ENCODE measurements around the gene ZNF226. TPM values are rescaled to one million over a fixed set of nuclear protein-coding genes. Genes with fewer than 3 reads are reported as not detected.
"Not testable (repeated sequence)": the region's sequence is repeated elsewhere in the genome, so short reads cannot be mapped to it uniquely, and the experiment has no call there.

ZNF226 gene
- 14.0 and 16.5 TPM in 2 replicates for total RNA-seq

GRCh38 chr19:44164673-44165512, at the start of gene ZNF226:
ZNF226 (plus strand) TSS chr19:44165100; CDS start chr19:44170081, 4,981 bp downstream.
- FAIRE-seq (peak; percentile 99), DNase-seq (ENCODE audit: low read depth) (peak; percentile 98)
- no peak for TF ChIP-seq CTCF (IDR thresholded peaks at IDR 0.05; ENCODE audit: insufficient read depth, low read length, severe bottlenecking)
- Histone ChIP-seq H3K36me3 (ENCODE audit: control insufficient read depth, insufficient read depth, low read length) (peaks cover 9% of the 10 kb centered on the region), H3K4me3 (ENCODE audit: low read depth, low read length) (peak within 1 kb of the TSS; percentile 72), H3K27me3 (ENCODE audit: control insufficient read depth, insufficient read depth, low read length) (no peaks in the 10 kb centered on the region)

GRCh38 chr19:44121162-44121561, 43.7 kb upstream of the ZNF226 start:
- not testable (repeated sequence) for H3K4me3 ChIP-seq (ENCODE audit: low read depth, low read length); H3K27me3 ChIP-seq (ENCODE audit: control insufficient read depth, insufficient read depth, low read length); H3K36me3 ChIP-seq (ENCODE audit: control insufficient read depth, insufficient read depth, low read length); FAIRE-seq; DNase-seq (ENCODE audit: low read depth)

GRCh38 chr19:44131955-44132354, 32.9 kb upstream of the ZNF226 start:
- H3K4me3 ChIP-seq (ENCODE audit: low read depth, low read length), result no peak overlapping the region
- DNase-seq (ENCODE audit: low read depth) (no peak), FAIRE-seq (no peak)
- H3K36me3 ChIP-seq (ENCODE audit: control insufficient read depth, insufficient read depth, low read length), result peaks cover 5% of the 10 kb centered on the region
- H3K27me3 ChIP-seq (ENCODE audit: control insufficient read depth, insufficient read depth, low read length), result no peaks in the 10 kb centered on the region
- no peak for TF ChIP-seq CTCF (IDR thresholded peaks at IDR 0.05; ENCODE audit: insufficient read depth, low read length, severe bottlenecking)

- TF ChIP-seq CTCF (IDR thresholded peaks at IDR 0.05; ENCODE audit: insufficient read depth, low read length, severe bottlenecking), result no peak
- H3K27me3 ChIP-seq (ENCODE audit: control insufficient read depth, insufficient read depth, low read length), result no peaks in the 10 kb centered on the region
- FAIRE-seq (no peak), DNase-seq (ENCODE audit: low read depth) (peak; percentile 56)
- H3K4me3 ChIP-seq (ENCODE audit: low read depth, low read length), result peak within 1 kb of the TSS; percentile 86
- H3K36me3 ChIP-seq (ENCODE audit: control insufficient read depth, insufficient read depth, low read length), result peaks cover 3% of the 10 kb centered on the region
Measured at GRCh38 chr19:44141191-44142058, 23.5 kb upstream of the ZNF226 start, which contains the start of gene ZNF234. ZNF234 (plus strand) TSS chr19:44141554; CDS start chr19:44144633, 3,079 bp downstream.

GRCh38 chr19:44142059-44142433, 22.9 kb upstream of the ZNF226 start:
- peaks cover 3% of the 10 kb centered on the region for H3K36me3 ChIP-seq (ENCODE audit: control insufficient read depth, insufficient read depth, low read length)
- FAIRE-seq (no peak), DNase-seq (ENCODE audit: low read depth) (peak; percentile 3)
- peak overlapping the region; percentile 86 for H3K4me3 ChIP-seq (ENCODE audit: low read depth, low read length)
- no peak for TF ChIP-seq CTCF (IDR thresholded peaks at IDR 0.05; ENCODE audit: insufficient read depth, low read length, severe bottlenecking)
- no peaks in the 10 kb centered on the region for H3K27me3 ChIP-seq (ENCODE audit: control insufficient read depth, insufficient read depth, low read length)

- FAIRE-seq, result no peak
- peaks cover 3% of the 10 kb centered on the region for H3K36me3 ChIP-seq (ENCODE audit: control insufficient read depth, insufficient read depth, low read length)
- no peak overlapping the region for H3K4me3 ChIP-seq (ENCODE audit: low read depth, low read length)
- TF ChIP-seq CTCF (IDR thresholded peaks at IDR 0.05; ENCODE audit: insufficient read depth, low read length, severe bottlenecking), result no peak
- DNase-seq (ENCODE audit: low read depth), result no peak
- H3K27me3 ChIP-seq (ENCODE audit: control insufficient read depth, insufficient read depth, low read length), result no peaks in the 10 kb centered on the region
Measured at GRCh38 chr19:44149776-44150175, 15.1 kb upstream of the ZNF226 start.
